ENCODE measurements around the gene STX7.

DNA sequence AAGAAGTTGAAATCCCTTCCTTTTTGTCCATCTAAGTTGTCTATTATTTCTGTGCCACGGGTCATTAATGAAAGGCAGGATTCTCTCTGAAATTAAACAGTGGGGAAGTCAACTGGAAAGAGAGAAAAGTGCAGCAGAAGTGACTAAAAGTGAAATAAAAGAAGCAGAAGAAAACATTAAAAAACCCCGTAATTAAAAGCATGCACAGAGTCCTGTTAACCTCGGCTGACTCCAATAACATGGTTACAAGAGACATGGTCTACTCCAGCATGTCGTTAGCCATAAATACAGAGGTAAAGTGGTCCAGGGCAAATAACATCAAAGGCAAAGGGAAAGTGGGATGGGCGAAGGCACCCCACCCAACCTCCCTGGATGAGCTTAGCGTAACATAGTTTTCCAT, 98.6 kb downstream of the STX7 start:
- TF ChIP-seq, protein P1, sequence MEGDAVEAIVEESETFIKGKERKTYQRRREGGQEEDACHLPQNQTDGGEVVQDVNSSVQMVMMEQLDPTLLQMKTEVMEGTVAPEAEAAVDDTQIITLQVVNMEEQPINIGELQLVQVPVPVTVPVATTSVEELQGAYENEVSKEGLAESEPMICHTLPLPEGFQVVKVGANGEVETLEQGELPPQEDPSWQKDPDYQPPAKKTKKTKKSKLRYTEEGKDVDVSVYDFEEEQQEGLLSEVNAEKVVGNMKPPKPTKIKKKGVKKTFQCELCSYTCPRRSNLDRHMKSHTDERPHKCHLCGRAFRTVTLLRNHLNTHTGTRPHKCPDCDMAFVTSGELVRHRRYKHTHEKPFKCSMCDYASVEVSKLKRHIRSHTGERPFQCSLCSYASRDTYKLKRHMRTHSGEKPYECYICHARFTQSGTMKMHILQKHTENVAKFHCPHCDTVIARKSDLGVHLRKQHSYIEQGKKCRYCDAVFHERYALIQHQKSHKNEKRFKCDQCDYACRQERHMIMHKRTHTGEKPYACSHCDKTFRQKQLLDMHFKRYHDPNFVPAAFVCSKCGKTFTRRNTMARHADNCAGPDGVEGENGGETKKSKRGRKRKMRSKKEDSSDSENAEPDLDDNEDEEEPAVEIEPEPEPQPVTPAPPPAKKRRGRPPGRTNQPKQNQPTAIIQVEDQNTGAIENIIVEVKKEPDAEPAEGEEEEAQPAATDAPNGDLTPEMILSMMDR (IDR thresholded peaks at IDR 0.05), result no peak
- TF ChIP-seq ZBTB21 (CRISPR knock-in tag; IDR thresholded peaks at IDR 0.05; ENCODE audit: borderline replicate concordance), result no peak
- no peak for TF ChIP-seq ZNF121 (CRISPR knock-in tag; IDR thresholded peaks at IDR 0.05)
- TF ChIP-seq, protein P2, sequence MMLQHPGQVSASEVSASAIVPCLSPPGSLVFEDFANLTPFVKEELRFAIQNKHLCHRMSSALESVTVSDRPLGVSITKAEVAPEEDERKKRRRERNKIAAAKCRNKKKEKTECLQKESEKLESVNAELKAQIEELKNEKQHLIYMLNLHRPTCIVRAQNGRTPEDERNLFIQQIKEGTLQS (CRISPR knock-in tag; conservative IDR thresholded peaks at IDR 0.05), result no peak
- TF ChIP-seq PRRX2 (CRISPR knock-in tag; IDR thresholded peaks at IDR 0.05), result no peak
- TF ChIP-seq, protein P3, sequence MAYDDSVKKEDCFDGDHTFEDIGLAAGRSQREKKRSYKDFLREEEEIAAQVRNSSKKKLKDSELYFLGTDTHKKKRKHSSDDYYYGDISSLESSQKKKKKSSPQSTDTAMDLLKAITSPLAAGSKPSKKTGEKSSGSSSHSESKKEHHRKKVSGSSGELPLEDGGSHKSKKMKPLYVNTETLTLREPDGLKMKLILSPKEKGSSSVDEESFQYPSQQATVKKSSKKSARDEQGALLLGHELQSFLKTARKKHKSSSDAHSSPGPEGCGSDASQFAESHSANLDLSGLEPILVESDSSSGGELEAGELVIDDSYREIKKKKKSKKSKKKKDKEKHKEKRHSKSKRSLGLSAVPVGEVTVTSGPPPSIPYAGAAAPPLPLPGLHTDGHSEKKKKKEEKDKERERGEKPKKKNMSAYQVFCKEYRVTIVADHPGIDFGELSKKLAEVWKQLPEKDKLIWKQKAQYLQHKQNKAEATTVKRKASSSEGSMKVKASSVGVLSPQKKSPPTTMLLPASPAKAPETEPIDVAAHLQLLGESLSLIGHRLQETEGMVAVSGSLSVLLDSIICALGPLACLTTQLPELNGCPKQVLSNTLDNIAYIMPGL (CRISPR knock-in tag; IDR thresholded peaks at IDR 0.05), result no peak
- no peak for TF ChIP-seq ZNF263 (CRISPR knock-in tag; IDR thresholded peaks at IDR 0.05; ENCODE audit: low read depth)

All from WTC11 (cell line).